HepG2 (cell line): ENCODE results near the gene CTSO. TPM values are rescaled to one million over a fixed set of nuclear protein-coding genes. Genes with fewer than 3 reads are reported as not detected.

Source experiments
- AKAP8 ChIP-seq: sonication (generic); formaldehyde crosslinking; IDR thresholded peaks from 2 replicates; pipeline ENCODE4 v1.5.1; 2020; ENCODE audit warnings: mild to moderate bottlenecking, missing genetic modification reagents
- CREM ChIP-seq, 2 experiments: sonication (generic) in 1 of 2; formaldehyde crosslinking in 1 of 2; IDR thresholded peaks; 2 replicates each; pipeline versions ENCODE4 v1.4.0 to v1.6.1; 2016 to 2020; ENCODE audit warnings: antibody characterized with exemption in 1 of 2, mild to moderate bottlenecking in 1 of 2, missing genetic modification reagents in 1 of 2
- GFI1 ChIP-seq: sonication (generic); formaldehyde crosslinking; IDR thresholded peaks from 2 replicates; pipeline ENCODE4 v1.5.0; 2020; ENCODE audit warnings: missing genetic modification reagents, mild to moderate bottlenecking, borderline replicate concordance
- GPN1 ChIP-seq: sonication (generic); formaldehyde crosslinking; IDR thresholded peaks from 2 replicates; pipeline ENCODE4 v1.5.1; 2020; ENCODE audit warnings: missing genetic modification reagents, borderline replicate concordance
- JUNB ChIP-seq: sonication (generic); formaldehyde crosslinking; IDR thresholded peaks from 2 replicates; pipeline ENCODE4 v1.8.0; 2022; ENCODE audit warnings: missing genetic modification reagents, mild to moderate bottlenecking, borderline replicate concordance
- KLF9 ChIP-seq: IDR thresholded peaks from 2 replicates; pipeline ENCODE4 v1.6.1; 2016; ENCODE audit warnings: low read depth
- KMT2B ChIP-seq: IDR thresholded peaks from 2 replicates; pipeline ENCODE4 v1.6.1; 2016; ENCODE audit warnings: missing genetic modification reagents, missing compliant biosample characterization
- MED1 ChIP-seq: sonication (generic); formaldehyde crosslinking; IDR thresholded peaks from 2 replicates; pipeline ENCODE4 v1.4.0; 2020; ENCODE audit warnings: missing genetic modification reagents
- MIER2 ChIP-seq: IDR thresholded peaks from 2 replicates; pipeline ENCODE4 v1.6.1; 2016; ENCODE audit warnings: missing biosample characterization, missing genetic modification reagents
- NFE2 ChIP-seq: sonication (generic); formaldehyde crosslinking; IDR thresholded peaks from 2 replicates; pipeline ENCODE4 v1.4.0; 2020; ENCODE audit warnings: missing genetic modification reagents
- NFKBIZ ChIP-seq: IDR thresholded peaks from 2 replicates; pipeline ENCODE4 v1.6.1; 2018; ENCODE audit warnings: missing genetic modification reagents, missing compliant biosample characterization
- NFYC ChIP-seq: IDR thresholded peaks from 2 replicates; pipeline ENCODE4 v1.6.1; 2016; ENCODE audit warnings: missing genetic modification reagents, missing compliant biosample characterization
- NONO ChIP-seq, 2 experiments: fragments of 450-650 bp in 1 of 2; sonication (generic) in 1 of 2; formaldehyde crosslinking in 1 of 2; IDR thresholded peaks in 1 of 2; conservative IDR thresholded peaks in 1 of 2; 2 replicates each; pipeline versions ENCODE4 v1.6.1 to v1.8.0; 2017 to 2022; ENCODE audit warnings: mild to moderate bottlenecking in 1 of 2, missing genetic modification reagents in 1 of 2, moderate library complexity in 1 of 2
- NPAS2 ChIP-seq: sonication (generic); formaldehyde crosslinking; IDR thresholded peaks from 2 replicates; pipeline ENCODE4 v1.8.0; 2022; ENCODE audit warnings: mild to moderate bottlenecking, missing genetic modification reagents, borderline replicate concordance
- RCOR2 ChIP-seq: IDR thresholded peaks from 2 replicates; pipeline ENCODE4 v1.6.1; 2016; ENCODE audit warnings: missing biosample characterization, missing genetic modification reagents
- RFXAP ChIP-seq: sonication (generic); formaldehyde crosslinking; IDR thresholded peaks from 2 replicates; pipeline ENCODE4 v1.4.0; 2020; ENCODE audit warnings: missing genetic modification reagents, borderline replicate concordance
- SALL2 ChIP-seq: sonication (generic); formaldehyde crosslinking; IDR thresholded peaks from 2 replicates; pipeline ENCODE4 v1.8.1; 2023; ENCODE audit warnings: mild to moderate bottlenecking, missing genetic modification reagents, inconsistent platforms
- SP140L ChIP-seq: sonication (generic); formaldehyde crosslinking; IDR thresholded peaks from 2 replicates; pipeline ENCODE4 v1.4.0; 2020; ENCODE audit warnings: missing genetic modification reagents, borderline replicate concordance
- YY1 ChIP-seq: IDR thresholded peaks from 2 replicates; pipeline ENCODE4 v1.6.1; 2011; ENCODE audit warnings: low read length, low read depth, moderate library complexity, mild to moderate bottlenecking; ENCODE audit not compliant: insufficient read depth, insufficient replicate concordance
- ZKSCAN5 ChIP-seq: sonication (generic); formaldehyde crosslinking; IDR thresholded peaks from 2 replicates; pipeline ENCODE4 v1.5.1; 2020; ENCODE audit warnings: mild to moderate bottlenecking, missing genetic modification reagents
- ZNF17 ChIP-seq: sonication (generic); formaldehyde crosslinking; IDR thresholded peaks from 2 replicates; pipeline ENCODE4 v1.5.0; 2020; ENCODE audit warnings: mild to moderate bottlenecking, missing genetic modification reagents
- ZNF180 ChIP-seq: sonication (generic); formaldehyde crosslinking; IDR thresholded peaks from 2 replicates; pipeline ENCODE4 v1.4.0; 2020; ENCODE audit warnings: low read depth, missing genetic modification reagents, borderline replicate concordance
- ZNF547 ChIP-seq: sonication (generic); formaldehyde crosslinking; IDR thresholded peaks from 2 replicates; pipeline ENCODE4 v1.5.1; 2020; ENCODE audit warnings: mild to moderate bottlenecking, missing genetic modification reagents
- ZNF619 ChIP-seq: sonication (generic); formaldehyde crosslinking; IDR thresholded peaks from 2 replicates; pipeline ENCODE4 v1.4.0; 2020; ENCODE audit warnings: mild to moderate bottlenecking, missing genetic modification reagents
- ZNF761 ChIP-seq: sonication (generic); formaldehyde crosslinking; conservative IDR thresholded peaks from 2 replicates; pipeline ENCODE4 v1.4.0; 2020; ENCODE audit warnings: mild to moderate bottlenecking, missing genetic modification reagents
- polyA plus RNA-seq, 8 experiments: library from polyadenylated mRNA; depleted of rRNA in 3 of 8; stranded (reverse) in 7 of 8; unstranded in 1 of 8; fragments of >200 nt; fragmentation: Illumina TruSeq in 4 of 8; extraction: Trizol in 4 of 8; gene quantifications; 2 replicates each; pipeline versions ENCODE4 v1.2.1 to v1.2.3, GENCODE V29; 2011 to 2016; ENCODE audit warnings: low read depth in 4 of 8, missing spikeins in 1 of 8, mixed read lengths in 1 of 8; ENCODE audit not compliant: insufficient read depth in 1 of 8
- total RNA-seq, 5 experiments: library from RNA; depleted of rRNA; stranded (reverse); fragments of >200 nt; fragmentation: Illumina TruSeq; extraction: Trizol; gene quantifications; 2 replicates each; pipeline ENCODE4 v1.2.3, GENCODE V29; 2016; ENCODE audit warnings: low read depth in 1 of 5
- TF ChIP-seq, protein P1 (sequence below): IDR thresholded peaks from 2 replicates; pipeline ENCODE4 v1.6.1; 2018; ENCODE audit warnings: missing genetic modification reagents, mild to moderate bottlenecking, missing compliant biosample characterization
- TF ChIP-seq, protein P2 (sequence below), 2 experiments: fragments of 450-650 bp in 1 of 2; sonication (generic) in 1 of 2; formaldehyde crosslinking; IDR thresholded peaks; 2 replicates each; pipeline versions ENCODE4 v1.5.0 to v1.8.0; 2020 to 2022; ENCODE audit warnings: mild to moderate bottlenecking in 1 of 2, missing genetic modification reagents in 1 of 2
- TF ChIP-seq, protein P3 (sequence below): sonication (generic); formaldehyde crosslinking; IDR thresholded peaks from 2 replicates; pipeline ENCODE4 v1.8.0; 2023; ENCODE audit warnings: mild to moderate bottlenecking, missing genetic modification reagents

CTSO gene
- total and polyA plus RNA-seq, 2 of the 13 experiments (the other 11 are each of a cell fraction or from before 2014, with no cell fraction given): 0.07 to 0.17 TPM

DNA sequence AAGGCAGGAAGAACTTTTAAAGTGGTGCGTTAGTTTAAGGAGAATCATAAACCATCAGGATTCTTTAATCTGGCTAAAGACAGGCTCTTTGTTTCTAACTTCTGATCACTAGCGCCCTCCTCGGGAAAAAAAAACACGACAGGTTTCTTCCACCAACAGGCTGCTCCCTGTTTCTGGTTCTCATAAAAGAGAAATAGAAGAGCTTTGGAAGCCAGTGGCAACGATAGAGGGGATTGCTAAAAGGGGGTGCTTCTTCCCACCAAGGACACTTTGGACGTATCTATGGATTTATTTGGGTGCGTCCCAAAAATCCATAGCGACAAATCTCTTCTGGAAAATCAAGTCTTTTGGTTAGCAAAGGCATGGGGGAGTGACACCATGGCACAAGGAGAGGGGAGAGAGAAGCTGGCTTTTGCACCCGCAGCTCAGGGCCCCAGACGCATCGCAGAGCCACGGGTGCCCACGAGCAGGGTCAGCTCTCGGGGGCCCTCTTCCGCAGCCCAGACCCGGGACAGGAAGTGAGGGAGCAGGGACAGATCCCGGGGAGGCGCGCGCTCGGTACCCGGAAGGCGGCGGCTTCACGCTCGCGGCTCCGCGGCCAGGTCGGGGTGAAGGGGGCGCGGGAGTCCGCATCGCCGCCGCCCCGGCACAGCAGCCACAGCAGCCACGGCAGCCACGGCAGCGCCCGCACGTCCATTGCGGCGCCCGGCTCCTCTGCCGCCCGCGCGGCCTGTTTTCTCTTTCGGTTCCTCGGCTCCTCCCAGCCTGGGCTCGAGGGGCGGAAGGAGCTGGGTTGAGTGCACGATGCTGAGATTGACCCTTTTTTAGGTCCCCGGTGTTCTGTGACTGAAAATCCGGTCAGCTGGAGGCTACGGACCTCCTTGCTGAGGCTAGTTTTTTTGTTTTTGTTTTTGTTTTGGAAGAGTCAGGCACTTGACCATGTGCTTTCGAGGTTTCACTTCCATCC lies at the start of gene CTSO (continued):
- TF ChIP-seq NONO (IDR thresholded peaks at IDR 0.05): no peak
- 0 out of 2 replicates have a peak, but pooled peaks have one; percentile 19 for TF ChIP-seq NONO (CRISPR knock-in tag; conservative IDR thresholded peaks at IDR 0.05)
- TF ChIP-seq, protein P1, sequence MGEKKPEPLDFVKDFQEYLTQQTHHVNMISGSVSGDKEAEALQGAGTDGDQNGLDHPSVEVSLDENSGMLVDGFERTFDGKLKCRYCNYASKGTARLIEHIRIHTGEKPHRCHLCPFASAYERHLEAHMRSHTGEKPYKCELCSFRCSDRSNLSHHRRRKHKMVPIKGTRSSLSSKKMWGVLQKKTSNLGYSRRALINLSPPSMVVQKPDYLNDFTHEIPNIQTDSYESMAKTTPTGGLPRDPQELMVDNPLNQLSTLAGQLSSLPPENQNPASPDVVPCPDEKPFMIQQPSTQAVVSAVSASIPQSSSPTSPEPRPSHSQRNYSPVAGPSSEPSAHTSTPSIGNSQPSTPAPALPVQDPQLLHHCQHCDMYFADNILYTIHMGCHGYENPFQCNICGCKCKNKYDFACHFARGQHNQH (CRISPR knock-in tag): 0 out of 2 replicates have a peak, but pooled peaks have one; percentile 18
- no peak for TF ChIP-seq ZNF180
- no peak for TF ChIP-seq NFE2 (CRISPR knock-in tag)
- TF ChIP-seq AKAP8 (CRISPR knock-in tag): no peak
- no peak for TF ChIP-seq NFYC
- peak; percentile 56 for TF ChIP-seq MED1
- no peak for TF ChIP-seq ZKSCAN5 (CRISPR knock-in tag)
- peak; percentile 49 for TF ChIP-seq YY1
- TF ChIP-seq, protein P2, sequence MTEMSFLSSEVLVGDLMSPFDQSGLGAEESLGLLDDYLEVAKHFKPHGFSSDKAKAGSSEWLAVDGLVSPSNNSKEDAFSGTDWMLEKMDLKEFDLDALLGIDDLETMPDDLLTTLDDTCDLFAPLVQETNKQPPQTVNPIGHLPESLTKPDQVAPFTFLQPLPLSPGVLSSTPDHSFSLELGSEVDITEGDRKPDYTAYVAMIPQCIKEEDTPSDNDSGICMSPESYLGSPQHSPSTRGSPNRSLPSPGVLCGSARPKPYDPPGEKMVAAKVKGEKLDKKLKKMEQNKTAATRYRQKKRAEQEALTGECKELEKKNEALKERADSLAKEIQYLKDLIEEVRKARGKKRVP (CRISPR knock-in tag; IDR thresholded peaks at IDR 0.05): no peak
- peak; percentile 47; the same call in 1 of the 2 replicates for TF ChIP-seq MIER2
- TF ChIP-seq RCOR2 (CRISPR knock-in tag): no peak
- TF ChIP-seq RFXAP: peak; percentile 32; the same call in 1 of the 2 replicates
- no peak for TF ChIP-seq NFKBIZ (CRISPR knock-in tag)
- no peak for TF ChIP-seq NPAS2 (CRISPR knock-in tag)
- TF ChIP-seq ZNF619 (CRISPR knock-in tag): no peak
- TF ChIP-seq GFI1 (CRISPR knock-in tag): peak; percentile 29; the same call in 1 of the 2 replicates
- no peak for TF ChIP-seq GPN1 (CRISPR knock-in tag)
- TF ChIP-seq SP140L: no peak
- TF ChIP-seq KMT2B: peak; percentile 45; the same call in 1 of the 2 replicates
- no peak for TF ChIP-seq ZNF761 (CRISPR knock-in tag)
- peak; percentile 49; the same call in 1 of the 2 replicates for TF ChIP-seq SALL2 (CRISPR knock-in tag)
- no peak for TF ChIP-seq JUNB
- TF ChIP-seq CREM (IDR thresholded peaks at IDR 0.05): no peak
- TF ChIP-seq CREM (CRISPR knock-in tag; IDR thresholded peaks at IDR 0.05): no peak
- no peak for TF ChIP-seq KLF9 (CRISPR knock-in tag)
- TF ChIP-seq ZNF17 (CRISPR knock-in tag): 0 out of 2 replicates have a peak, but pooled peaks have one; percentile 49
- TF ChIP-seq, protein P3, sequence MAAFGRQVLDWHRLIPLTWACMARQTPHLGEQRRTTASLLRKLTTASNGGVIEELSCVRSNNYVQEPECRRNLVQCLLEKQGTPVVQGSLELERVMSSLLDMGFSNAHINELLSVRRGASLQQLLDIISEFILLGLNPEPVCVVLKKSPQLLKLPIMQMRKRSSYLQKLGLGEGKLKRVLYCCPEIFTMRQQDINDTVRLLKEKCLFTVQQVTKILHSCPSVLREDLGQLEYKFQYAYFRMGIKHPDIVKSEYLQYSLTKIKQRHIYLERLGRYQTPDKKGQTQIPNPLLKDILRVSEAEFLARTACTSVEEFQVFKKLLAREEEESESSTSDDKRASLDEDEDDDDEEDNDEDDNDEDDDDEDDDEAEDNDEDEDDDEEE: no peak
- peak; percentile 61; the same call in 1 of the 2 replicates for TF ChIP-seq ZNF547
